Neuron (in vitro differentiated cells): ENCODE data around the gene SUCLG1.
"Not testable (repeated sequence)": the region's sequence is repeated elsewhere in the genome, so short reads cannot be mapped to it uniquely, and the experiment has no call there.

Experiments used
- H2AFZ ChIP-seq: one replicate; pipeline ENCODE4 v1.6.1; 2013; ENCODE audit warnings: low read depth, mild to moderate bottlenecking, inconsistent platforms, low read length, moderate library complexity
- H3K27me3 ChIP-seq: one replicate; pipeline ENCODE4 v1.6.1; 2013; ENCODE audit warnings: low read length; ENCODE audit not compliant: insufficient read depth
- H3K36me3 ChIP-seq: one replicate; pipeline ENCODE4 v1.6.1; 2013; ENCODE audit warnings: low read length; ENCODE audit not compliant: insufficient read depth
- H3K4me1 ChIP-seq: one replicate; pipeline ENCODE4 v1.6.1; 2013; ENCODE audit warnings: low read length; ENCODE audit not compliant: insufficient read depth
- H3K4me3 ChIP-seq: 2 replicates; pipeline ENCODE4 v1.5.1; 2013; ENCODE audit warnings: mild to moderate bottlenecking, low read length, moderate library complexity
- H3K9me3 ChIP-seq: one replicate; pipeline ENCODE4 v1.6.1; 2013; ENCODE audit warnings: low read length

SUCLG1 gene

DNA sequence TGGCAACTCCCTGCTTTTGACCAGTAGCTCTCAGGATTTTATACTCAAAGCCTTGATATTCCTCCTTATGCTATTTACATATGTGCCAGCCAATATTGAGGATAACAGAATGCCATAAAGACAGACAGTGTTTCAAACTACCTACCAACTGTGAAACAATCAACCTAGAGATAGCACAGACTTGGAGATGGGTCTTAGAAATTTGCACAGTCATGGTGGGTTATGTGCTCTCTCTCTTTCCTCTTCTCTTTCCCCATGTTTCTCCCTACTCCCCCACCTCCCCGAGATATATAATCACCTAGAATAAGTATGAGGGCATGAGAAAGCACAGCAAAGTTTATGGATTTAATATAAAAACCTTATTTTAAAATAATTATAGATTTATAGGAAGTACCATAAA is 24.2 kb upstream of the SUCLG1 start:
- Histone ChIP-seq H3K27me3 (no peaks in the 10 kb centered on the region), H3K4me1 (no peaks in the 10 kb centered on the region), H3K4me3 (no peak overlapping the region), H3K36me3 (no peaks in the 10 kb centered on the region), H2AFZ (no peak overlapping the region), H3K9me3 (no peaks in the 10 kb centered on the region)

DNA sequence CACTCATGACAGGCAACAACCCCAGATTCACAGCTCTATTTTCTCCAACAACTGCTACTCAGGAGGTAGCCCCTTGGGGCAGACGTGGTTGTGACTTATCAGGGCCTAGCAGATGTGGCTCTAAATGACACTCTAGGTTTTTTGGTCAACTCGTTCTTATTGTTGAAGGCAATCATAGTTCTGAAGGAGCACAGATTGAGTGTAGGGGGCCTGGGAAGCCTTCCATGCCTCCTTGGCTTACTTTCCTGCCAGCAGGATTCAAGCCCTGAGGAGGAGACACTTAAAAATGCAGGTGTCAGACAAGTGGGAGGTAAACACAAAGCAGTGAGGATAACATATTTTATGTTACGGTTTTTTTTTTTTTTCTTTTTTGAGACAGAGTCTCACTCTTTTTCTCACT is 23.5 kb upstream of the SUCLG1 start:
- Histone ChIP-seq H3K9me3 (peaks cover 1% of the 10 kb centered on the region), H2AFZ (no peak overlapping the region), H3K4me3 (no peak overlapping the region), H3K27me3 (no peaks in the 10 kb centered on the region), H3K4me1 (no peaks in the 10 kb centered on the region), H3K36me3 (no peaks in the 10 kb centered on the region)

- no peak overlapping the region for H2AFZ ChIP-seq
- no peaks in the 10 kb centered on the region for H3K27me3 ChIP-seq
- peaks cover 7% of the 10 kb centered on the region for H3K9me3 ChIP-seq
- H3K4me1 ChIP-seq: no peaks in the 10 kb centered on the region
- no peaks in the 10 kb centered on the region for H3K36me3 ChIP-seq
- no peak overlapping the region for H3K4me3 ChIP-seq
Measured at GRCh38 chr2:84481702-84482101, 22.6 kb upstream of the SUCLG1 start.

GRCh38 chr2:84478867-84479266 is 19.8 kb upstream of the SUCLG1 start:
- H3K4me3 ChIP-seq: no peak overlapping the region
- no peak overlapping the region for H2AFZ ChIP-seq
- H3K4me1 ChIP-seq: no peaks in the 10 kb centered on the region
- H3K9me3 ChIP-seq: peaks cover 9% of the 10 kb centered on the region
- no peaks in the 10 kb centered on the region for H3K27me3 ChIP-seq
- no peaks in the 10 kb centered on the region for H3K36me3 ChIP-seq

GRCh38 chr2:84477886-84478285 is 18.8 kb upstream of the SUCLG1 start:
- Histone ChIP-seq H3K4me3 (no peak overlapping the region), H3K4me1 (no peaks in the 10 kb centered on the region), H2AFZ (no peak overlapping the region), H3K27me3 (no peaks in the 10 kb centered on the region), H3K36me3 (no peaks in the 10 kb centered on the region), H3K9me3 (peaks cover 9% of the 10 kb centered on the region)

- H2AFZ ChIP-seq: no peak overlapping the region
- no peak overlapping the region for H3K4me3 ChIP-seq
- H3K9me3 ChIP-seq: peaks cover 17% of the 10 kb centered on the region
- no peaks in the 10 kb centered on the region for H3K36me3 ChIP-seq
- H3K27me3 ChIP-seq: no peaks in the 10 kb centered on the region
- H3K4me1 ChIP-seq: no peaks in the 10 kb centered on the region
Measured at GRCh38 chr2:84474176-84474575, 15.1 kb upstream of the SUCLG1 start.

- Histone ChIP-seq H3K9me3 (peaks cover 17% of the 10 kb centered on the region), H3K4me1 (no peaks in the 10 kb centered on the region), H3K36me3 (no peaks in the 10 kb centered on the region), H3K27me3 (no peaks in the 10 kb centered on the region), H3K4me3 (no peak overlapping the region), H2AFZ (no peak overlapping the region)
Measured at GRCh38 chr2:84472856-84473565, 13.9 kb upstream of the SUCLG1 start.

GRCh38 chr2:84472423-84472822 is 13.3 kb upstream of the SUCLG1 start:
- peaks cover 14% of the 10 kb centered on the region for H3K9me3 ChIP-seq
- H3K36me3 ChIP-seq, H3K27me3 ChIP-seq, H2AFZ ChIP-seq, H3K4me1 ChIP-seq, H3K4me3 ChIP-seq: not testable (repeated sequence)

DNA sequence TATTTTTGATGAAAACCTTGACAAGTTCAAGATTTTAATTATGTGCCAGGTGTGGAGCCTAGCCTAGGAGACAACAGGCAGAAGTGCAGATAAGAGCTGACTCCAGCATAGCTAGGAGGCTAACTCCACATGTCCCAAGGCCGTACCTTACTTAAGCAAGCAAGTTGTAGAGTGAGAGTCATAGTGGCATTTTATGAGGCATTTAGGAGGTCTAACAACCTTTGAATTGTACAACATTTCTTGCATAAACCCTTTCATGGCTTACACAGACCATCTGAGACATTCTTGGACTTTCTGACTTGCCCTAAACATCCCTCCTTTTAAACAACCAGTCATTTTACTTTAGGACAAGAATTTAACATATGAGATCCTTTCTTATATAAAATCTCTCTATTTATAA is 8.3 kb upstream of the SUCLG1 start:
- H3K4me3 ChIP-seq: no peak overlapping the region
- H3K9me3 ChIP-seq: peaks cover 12% of the 10 kb centered on the region

GRCh38 chr2:84461310-84461709 is 2.2 kb upstream of the SUCLG1 start:
- no peak overlapping the region for H3K4me3 ChIP-seq
- peaks cover 16% of the 10 kb centered on the region for H3K4me1 ChIP-seq
- H3K36me3 ChIP-seq: no peaks in the 10 kb centered on the region
- H3K27me3 ChIP-seq: no peaks in the 10 kb centered on the region
- H3K9me3 ChIP-seq: no peaks in the 10 kb centered on the region
- H2AFZ ChIP-seq: no peak overlapping the region

More for the DNA sequence above, 8.3 kb upstream of the SUCLG1 start:
- Histone ChIP-seq H3K4me1 (no peaks in the 10 kb centered on the region), H2AFZ (no peak overlapping the region), H3K36me3 (no peaks in the 10 kb centered on the region), H3K27me3 (no peaks in the 10 kb centered on the region)

DNA sequence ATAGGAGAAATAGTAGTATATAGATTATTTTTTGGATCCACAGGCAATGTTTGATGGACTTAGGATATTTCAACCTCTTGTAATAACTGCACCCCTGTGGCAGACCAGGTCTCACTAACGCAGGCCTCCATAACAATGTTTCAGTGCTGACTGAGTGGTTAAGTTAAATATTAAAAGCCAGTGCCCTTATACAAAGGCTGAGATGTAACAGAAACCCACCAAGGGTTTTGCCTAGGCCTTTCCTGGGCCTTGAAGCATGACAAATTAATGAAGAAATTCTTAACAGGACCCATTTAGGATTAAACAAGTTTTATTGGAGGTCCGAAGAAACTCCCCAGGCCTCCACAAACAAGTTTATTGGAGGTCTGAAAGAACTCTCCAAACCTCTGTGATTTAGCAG is 1.6 kb upstream of the SUCLG1 start:
- Histone ChIP-seq H3K4me3 (no peak overlapping the region), H3K36me3 (no peaks in the 10 kb centered on the region), H3K4me1 (peaks cover 16% of the 10 kb centered on the region), H3K9me3 (no peaks in the 10 kb centered on the region), H2AFZ (no peak overlapping the region), H3K27me3 (no peaks in the 10 kb centered on the region)

DNA sequence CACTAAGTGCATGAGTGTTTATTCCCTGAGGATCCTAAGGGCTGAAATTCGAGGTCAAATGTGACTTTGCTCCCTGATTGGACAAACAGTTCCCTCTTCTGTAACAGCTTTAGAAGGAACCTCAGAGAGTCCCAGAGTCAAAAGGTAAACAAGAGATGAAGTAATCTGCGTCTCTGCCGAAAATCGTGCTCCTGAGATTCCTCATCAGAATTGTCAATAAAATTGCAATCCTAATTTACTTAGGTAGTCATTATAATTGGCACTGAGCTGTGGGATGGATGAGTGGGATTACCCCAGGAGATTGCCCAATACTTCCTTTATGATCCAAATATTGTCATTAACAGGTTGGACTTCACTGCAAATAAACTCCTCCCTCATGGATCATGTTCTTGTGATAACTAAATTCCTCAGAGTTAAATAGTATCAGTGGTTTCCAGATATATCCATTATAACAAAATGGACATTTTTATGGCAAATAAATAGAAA is 907 bp upstream of the SUCLG1 start:
- peak overlapping the region; percentile 98 for H3K4me3 ChIP-seq
- no peaks in the 10 kb centered on the region for H3K27me3 ChIP-seq
- peaks cover 16% of the 10 kb centered on the region for H3K4me1 ChIP-seq
- no peaks in the 10 kb centered on the region for H3K9me3 ChIP-seq
- H2AFZ ChIP-seq: peak overlapping the region; percentile 90
- H3K36me3 ChIP-seq: no peaks in the 10 kb centered on the region

DNA sequence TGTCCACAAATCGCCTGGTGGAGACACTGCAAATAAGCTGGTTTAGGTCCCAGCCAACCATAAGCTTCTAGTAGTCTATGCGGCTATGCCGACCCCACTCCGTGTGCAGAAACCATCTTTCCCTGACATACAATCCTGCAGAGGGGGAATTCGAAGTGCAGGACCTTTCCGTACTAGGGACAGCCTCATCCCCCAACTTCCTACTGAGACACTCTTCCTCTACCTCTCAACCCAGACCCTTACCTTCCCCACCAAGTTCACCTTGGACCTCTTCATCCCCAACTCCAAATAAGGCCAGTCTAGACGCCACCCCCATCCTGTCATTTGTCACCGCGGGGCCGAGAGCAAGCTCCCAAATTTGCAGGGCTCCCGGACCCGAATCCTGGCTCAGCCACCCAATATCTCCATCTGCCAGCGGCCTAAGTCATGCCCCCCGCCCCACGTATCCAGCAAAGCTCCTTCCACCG is 496 bp downstream of the SUCLG1 start:
- H3K36me3 ChIP-seq: no peaks in the 10 kb centered on the region
- H3K4me3 ChIP-seq: peak overlapping the region; percentile 98
- no peaks in the 10 kb centered on the region for H3K9me3 ChIP-seq
- peaks cover 16% of the 10 kb centered on the region for H3K4me1 ChIP-seq
- peak overlapping the region; percentile 90 for H2AFZ ChIP-seq
- no peaks in the 10 kb centered on the region for H3K27me3 ChIP-seq

DNA sequence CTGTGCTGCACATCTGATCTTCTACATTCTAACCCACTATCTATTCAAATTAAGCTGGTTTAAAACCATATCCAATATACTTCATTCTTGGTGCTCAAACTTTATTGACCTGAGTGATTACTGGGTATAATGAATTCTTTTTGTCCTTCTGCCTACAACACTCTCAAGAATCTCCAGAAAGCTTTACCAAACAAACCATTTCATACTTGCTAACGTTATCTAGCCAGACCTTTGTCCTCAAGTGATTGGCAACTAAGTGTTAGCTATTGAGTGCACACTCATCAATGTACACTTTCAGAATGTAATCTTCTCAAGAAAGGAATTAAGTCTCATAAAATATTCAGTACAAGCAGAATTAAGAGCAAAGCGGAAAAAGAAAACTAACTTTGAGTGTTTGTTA is 1.4 kb downstream of the SUCLG1 start:
- Histone ChIP-seq H3K27me3 (no peaks in the 10 kb centered on the region), H3K9me3 (no peaks in the 10 kb centered on the region), H3K4me3 (peak overlapping the region; percentile 98), H2AFZ (no peak overlapping the region), H3K36me3 (no peaks in the 10 kb centered on the region), H3K4me1 (peaks cover 16% of the 10 kb centered on the region)
